Measurements from ENCODE around the gene ANKRD11.

Gene ANKRD11

GRCh38 chr16:89257757-89258465 lies 232.4 kb downstream of the ANKRD11 start:
- H3K4me2 ChIP-seq (ENCODE audit: low read length): no peak overlapping the region
- TF ChIP-seq EZH2phosphoT487 (IDR thresholded peaks at IDR 0.05; ENCODE audit: borderline replicate concordance, low read length) (no peak), CTCF (IDR thresholded peaks at IDR 0.05; ENCODE audit: low read depth, low read length, poor library complexity, severe bottlenecking) (no peak)
- no peaks in the 10 kb centered on the region for H3K9me2 ChIP-seq (replicated peaks; ENCODE audit: control insufficient read depth, low read length)
- H3K79me2 ChIP-seq (ENCODE audit: control insufficient read depth, low read length): no peaks in the 10 kb centered on the region
- no peak overlapping the region for H3K27ac ChIP-seq (ENCODE audit: low read depth, low read length)
- no peaks in the 10 kb centered on the region for H4K20me1 ChIP-seq (ENCODE audit: control insufficient read depth, insufficient read depth, low read depth, low read length)
- H3K4me1 ChIP-seq (ENCODE audit: control insufficient read depth, low read length): no peaks in the 10 kb centered on the region
- H3F3A ChIP-seq (ENCODE audit: control insufficient read depth, insufficient read depth): 0 out of 2 replicates have a peak, but pooled peaks cover 3% of the 10 kb centered on the region
- H3K4me3 ChIP-seq (ENCODE audit: low read length): no peak overlapping the region
- no peaks in the 10 kb centered on the region for H3K36me3 ChIP-seq (ENCODE audit: control insufficient read depth, low read length)
- no peaks in the 10 kb centered on the region for H3K27me3 ChIP-seq (ENCODE audit: control insufficient read depth, low read length)
- H3K9me3 ChIP-seq (ENCODE audit: control insufficient read depth, insufficient read depth, low read length): no peaks in the 10 kb centered on the region

GRCh38 chr16:89257281-89257731 lies 233.1 kb downstream of the ANKRD11 start:
- no peaks in the 10 kb centered on the region for H4K20me1 ChIP-seq (ENCODE audit: control insufficient read depth, insufficient read depth, low read depth, low read length)
- H3F3A ChIP-seq (ENCODE audit: control insufficient read depth, insufficient read depth): 0 out of 2 replicates have a peak, but pooled peaks cover 3% of the 10 kb centered on the region
- no peaks in the 10 kb centered on the region for H3K9me3 ChIP-seq (ENCODE audit: control insufficient read depth, insufficient read depth, low read length)
- TF ChIP-seq CTCF (IDR thresholded peaks at IDR 0.05; ENCODE audit: low read depth, low read length, poor library complexity, severe bottlenecking): no peak
- TF ChIP-seq EZH2phosphoT487 (IDR thresholded peaks at IDR 0.05; ENCODE audit: borderline replicate concordance, low read length): no peak
- no peaks in the 10 kb centered on the region for H3K4me1 ChIP-seq (ENCODE audit: control insufficient read depth, low read length)
- no peaks in the 10 kb centered on the region for H3K36me3 ChIP-seq (ENCODE audit: control insufficient read depth, low read length)
- no peaks in the 10 kb centered on the region for H3K9me2 ChIP-seq (replicated peaks; ENCODE audit: control insufficient read depth, low read length)
- H3K79me2 ChIP-seq (ENCODE audit: control insufficient read depth, low read length): no peaks in the 10 kb centered on the region
- no peak overlapping the region for H3K27ac ChIP-seq (ENCODE audit: low read depth, low read length)
- H3K4me3 ChIP-seq (ENCODE audit: low read length): no peak overlapping the region
- H3K4me2 ChIP-seq (ENCODE audit: low read length): no peak overlapping the region
- no peaks in the 10 kb centered on the region for H3K27me3 ChIP-seq (ENCODE audit: control insufficient read depth, low read length)

GRCh38 chr16:89256651-89257254 lies 233.6 kb downstream of the ANKRD11 start:
- Histone ChIP-seq H3F3A (ENCODE audit: control insufficient read depth, insufficient read depth) (0 out of 2 replicates have a peak, but pooled peaks cover 3% of the 10 kb centered on the region), H3K36me3 (ENCODE audit: control insufficient read depth, low read length) (no peaks in the 10 kb centered on the region), H3K27me3 (ENCODE audit: control insufficient read depth, low read length) (no peaks in the 10 kb centered on the region), H3K79me2 (ENCODE audit: control insufficient read depth, low read length) (no peaks in the 10 kb centered on the region), H4K20me1 (ENCODE audit: control insufficient read depth, insufficient read depth, low read depth, low read length) (no peaks in the 10 kb centered on the region), H3K9me2 (replicated peaks; ENCODE audit: control insufficient read depth, low read length) (no peaks in the 10 kb centered on the region), H3K9me3 (ENCODE audit: control insufficient read depth, insufficient read depth, low read length) (no peaks in the 10 kb centered on the region), H3K4me3 (ENCODE audit: low read length) (no peak overlapping the region), H3K4me1 (ENCODE audit: control insufficient read depth, low read length) (no peaks in the 10 kb centered on the region), H3K4me2 (ENCODE audit: low read length) (no peak overlapping the region), H3K27ac (ENCODE audit: low read depth, low read length) (no peak overlapping the region)
- no peak for TF ChIP-seq CTCF (IDR thresholded peaks at IDR 0.05; ENCODE audit: low read depth, low read length, poor library complexity, severe bottlenecking)
- no peak for TF ChIP-seq EZH2phosphoT487 (IDR thresholded peaks at IDR 0.05; ENCODE audit: borderline replicate concordance, low read length)

Data from DOHH2 (cell line).